Fibroblast of lung (primary cell): Measurements from ENCODE around the gene PPP1R14B. TPM values are rescaled to one million over a fixed set of nuclear protein-coding genes. Genes with fewer than 3 reads are reported as not detected.

Experiments
- DNase-seq, 2 donors: peaks; one replicate each; pipeline versions ENCODE4 v3.0.0 to v3.0.0-alpha.2; 2010; ENCODE audit warnings: low read depth in 2 of 2
- H2AFZ ChIP-seq: 2 replicates; pipeline ENCODE4 v1.5.1; 2012; ENCODE audit warnings: low read length, control low read depth, inconsistent platforms
- H3K27ac ChIP-seq: 2 replicates; pipeline ENCODE4 v1.5.1; 2011; ENCODE audit warnings: low read length, control low read depth; ENCODE audit not compliant: insufficient read depth
- H3K27me3 ChIP-seq: 2 replicates; pipeline ENCODE4 v1.5.1; 2011; ENCODE audit warnings: mild to moderate bottlenecking, low read length; ENCODE audit not compliant: control insufficient read depth, insufficient read depth
- H3K36me3 ChIP-seq: 2 replicates; pipeline ENCODE4 v1.5.1; 2011; ENCODE audit warnings: low read length; ENCODE audit not compliant: control insufficient read depth, insufficient read depth
- H3K4me1 ChIP-seq: 2 replicates; pipeline ENCODE4 v1.5.1; 2011; ENCODE audit warnings: low read length; ENCODE audit not compliant: control insufficient read depth, insufficient read depth; ENCODE audit errors: extremely low read depth
- H3K4me2 ChIP-seq: 2 replicates; pipeline ENCODE4 v1.5.1; 2011; ENCODE audit warnings: low read length, control low read depth; ENCODE audit not compliant: insufficient read depth; ENCODE audit errors: extremely low read depth
- H3K4me3 ChIP-seq, 4 experiments: fragments of 200-600 bp in 1 of 4; sonication (generic) in 1 of 4; replicated peaks in 1 of 4; 2 replicates each; pipeline ENCODE4 v1.5.1; 2011 to 2016; ENCODE audit warnings: low read length in 4 of 4, low read depth in 3 of 4, mild to moderate bottlenecking in 3 of 4, control low read depth in 2 of 4, inconsistent platforms in 1 of 4, mixed read lengths in 1 of 4; ENCODE audit not compliant: insufficient read depth in 1 of 4; ENCODE audit errors: control extremely low read depth in 1 of 4
- H3K79me2 ChIP-seq: 2 replicates; pipeline ENCODE4 v1.5.1; 2012; ENCODE audit warnings: mild to moderate bottlenecking, low read length, inconsistent platforms; ENCODE audit not compliant: control insufficient read depth, insufficient read depth
- H3K9ac ChIP-seq: 2 replicates; pipeline ENCODE4 v1.5.1; 2011; ENCODE audit warnings: mild to moderate bottlenecking, low read length, control low read depth; ENCODE audit not compliant: insufficient read depth
- H3K9me3 ChIP-seq: 2 replicates; pipeline ENCODE4 v1.5.1; 2012; ENCODE audit warnings: low read depth, low read length; ENCODE audit not compliant: control insufficient read depth, insufficient read depth
- H4K20me1 ChIP-seq: 2 replicates; pipeline ENCODE4 v1.5.1; 2011; ENCODE audit warnings: low read length; ENCODE audit not compliant: control insufficient read depth, insufficient read depth; ENCODE audit errors: extremely low read depth
- CTCF ChIP-seq, 2 donors: IDR thresholded peaks in 1 of 2; conservative IDR thresholded peaks in 1 of 2; 1 replicate in 1 of 2; 2 replicates in 1 of 2; pipeline ENCODE4 v1.5.1; 2011 to 2012; ENCODE audit warnings: low read length in 2 of 2, control low read depth in 1 of 2, inconsistent platforms in 1 of 2, low read depth in 1 of 2, mild to moderate bottlenecking in 1 of 2
- EZH2 ChIP-seq: IDR thresholded peaks from 2 replicates; pipeline ENCODE4 v1.5.1; 2012; ENCODE audit warnings: low read length, control low read depth, mild to moderate bottlenecking; ENCODE audit errors: missing control alignments
- polyA plus RNA-seq, 2 donors: library from polyadenylated mRNA; depleted of rRNA in 1 of 2; stranded (reverse) in 1 of 2; unstranded in 1 of 2; fragments of >200 nt; gene quantifications; 2 replicates each; pipeline ENCODE4 v1.2.1, GENCODE V29; 2011 to 2012; ENCODE audit warnings: missing spikeins in 1 of 2
- total RNA-seq: library from RNA; depleted of rRNA; stranded (reverse); fragments of >200 nt; gene quantifications from 2 replicates; pipeline ENCODE4 v1.2.1, GENCODE V29; 2014

The PPP1R14B gene
- total and polyA plus RNA-seq, 2 donors (not counting 1 experiment from before 2014, with no cell fraction given): 107 to 122 TPM

DNA sequence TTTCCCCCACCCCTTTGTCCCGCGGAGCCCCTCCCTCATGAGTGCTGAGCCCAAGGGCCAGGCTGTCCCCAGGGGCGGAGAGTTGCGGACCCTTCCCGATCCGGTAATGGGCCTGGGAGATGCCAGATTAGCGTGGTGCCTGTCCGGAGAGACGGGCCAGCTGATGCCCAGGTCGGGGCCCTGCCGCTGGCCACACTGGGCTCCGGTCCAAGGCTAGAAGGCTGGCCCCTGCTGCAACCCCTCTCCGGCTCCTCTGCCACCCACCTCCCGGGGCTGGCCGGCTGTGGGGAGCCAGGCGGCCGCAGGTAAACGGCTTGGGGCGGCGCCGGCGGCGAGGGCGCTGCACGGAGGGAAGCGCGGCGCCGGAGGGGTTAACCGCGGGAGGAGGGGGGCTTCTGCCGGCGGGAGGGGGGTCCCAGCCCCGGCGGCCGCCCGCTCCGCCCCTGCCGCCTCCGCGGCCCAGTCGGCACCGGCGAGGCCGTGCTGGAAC, 44.6 kb upstream of the PPP1R14B start, which contains the start of gene KCNK4:
Gene KCNK4 (plus strand): TSS at position 41 of the 490 bp plus-strand sequence. CDS start 1,717 bp downstream, outside the sequence.
- TF ChIP-seq EZH2 (no peak), CTCF (conservative IDR thresholded peaks at IDR 0.05 in 1 of 2, IDR thresholded peaks at IDR 0.05 in 1 of 2; ENCODE audit: low read depth in 1 of 2, low read length in 2 of 2) (no peak)
- H3K4me1 ChIP-seq: peaks cover 2% of the 10 kb centered on the region
- H3K36me3 ChIP-seq: no peaks in the 10 kb centered on the region
- no peak within 1 kb of the TSS for H2AFZ ChIP-seq
- H3K27me3 ChIP-seq: peaks cover 45% of the 10 kb centered on the region
- H3K4me2 ChIP-seq: peak within 1 kb of the TSS; percentile 51
- no peaks in the 10 kb centered on the region for H3K9me3 ChIP-seq
- H3K27ac ChIP-seq: no peak within 1 kb of the TSS
- no peak within 1 kb of the TSS for H3K9ac ChIP-seq
- DNase-seq: no peak
- H3K79me2 ChIP-seq: no peaks in the 10 kb centered on the region
- peak within 1 kb of the TSS in 1 of 4 experiments; percentile 30 for H3K4me3 ChIP-seq
- H4K20me1 ChIP-seq: no peaks in the 10 kb centered on the region

GRCh38 chr11:64290352-64291261, 43.9 kb upstream of the PPP1R14B start:
- no peaks in the 10 kb centered on the region for H4K20me1 ChIP-seq
- peak; percentile 65 for TF ChIP-seq EZH2
- TF ChIP-seq CTCF (conservative IDR thresholded peaks at IDR 0.05 in 1 of 2, IDR thresholded peaks at IDR 0.05 in 1 of 2; ENCODE audit: low read depth in 1 of 2, low read length in 2 of 2): no peak
- H3K9ac ChIP-seq: no peak overlapping the region
- no peaks in the 10 kb centered on the region for H3K9me3 ChIP-seq
- H3K4me2 ChIP-seq: no peak overlapping the region
- DNase-seq: no peak
- no peak overlapping the region for H3K27ac ChIP-seq
- H2AFZ ChIP-seq: no peak overlapping the region
- no peaks in the 10 kb centered on the region for H3K79me2 ChIP-seq
- H3K4me1 ChIP-seq: peaks cover 7% of the 10 kb centered on the region
- no peak overlapping the region for H3K4me3 ChIP-seq
- peaks cover 38% of the 10 kb centered on the region for H3K27me3 ChIP-seq
- no peaks in the 10 kb centered on the region for H3K36me3 ChIP-seq

GRCh38 chr11:64289002-64289564, 42.3 kb upstream of the PPP1R14B start:
- no peak overlapping the region for H3K9ac ChIP-seq
- H3K4me2 ChIP-seq: no peak overlapping the region
- no peak overlapping the region for H3K27ac ChIP-seq
- H3K9me3 ChIP-seq: no peaks in the 10 kb centered on the region
- H3K79me2 ChIP-seq: peaks cover 2% of the 10 kb centered on the region
- no peak for TF ChIP-seq EZH2
- no peak for TF ChIP-seq CTCF (conservative IDR thresholded peaks at IDR 0.05 in 1 of 2, IDR thresholded peaks at IDR 0.05 in 1 of 2; ENCODE audit: low read depth in 1 of 2, low read length in 2 of 2)
- no peaks in the 10 kb centered on the region for H4K20me1 ChIP-seq
- peaks cover 7% of the 10 kb centered on the region for H3K4me1 ChIP-seq
- no peak overlapping the region for H3K4me3 ChIP-seq
- peaks cover 30% of the 10 kb centered on the region for H3K27me3 ChIP-seq
- H3K36me3 ChIP-seq: no peaks in the 10 kb centered on the region
- H2AFZ ChIP-seq: no peak overlapping the region
- DNase-seq: no peak
